Osteocyte (in vitro differentiated cells): ENCODE results near the gene CXCR1. TPM values are rescaled to one million over a fixed set of nuclear protein-coding genes. Genes with fewer than 3 reads are reported as not detected.

Experiments
- DNase-seq: peaks from one replicate; pipeline ENCODE4 v3.0.0; 2021; ENCODE audit warnings: mixed read lengths; ENCODE audit not compliant: unreplicated experiment; ENCODE audit errors: extremely low spot score
- H3K27ac Mint-ChIP-seq: one replicate; pipeline ENCODE4 v1.8.0; 2021; ENCODE audit warnings: mild to moderate bottlenecking, mixed read lengths; ENCODE audit not compliant: unreplicated experiment
- H3K27me3 Mint-ChIP-seq: one replicate; pipeline ENCODE4 v1.8.0; 2021; ENCODE audit warnings: mixed read lengths; ENCODE audit not compliant: unreplicated experiment
- H3K36me3 Mint-ChIP-seq: one replicate; pipeline ENCODE4 v1.8.0; 2021; ENCODE audit warnings: mixed read lengths; ENCODE audit not compliant: unreplicated experiment
- H3K4me1 Mint-ChIP-seq: one replicate; pipeline ENCODE4 v1.8.0; 2021; ENCODE audit warnings: mixed read lengths; ENCODE audit not compliant: unreplicated experiment
- H3K4me3 Mint-ChIP-seq: one replicate; pipeline ENCODE4 v1.8.0; 2021; ENCODE audit warnings: mild to moderate bottlenecking, moderate library complexity, mixed read lengths; ENCODE audit not compliant: unreplicated experiment
- H3K9me3 Mint-ChIP-seq: one replicate; pipeline ENCODE4 v1.8.0; 2021; ENCODE audit warnings: mixed read lengths; ENCODE audit not compliant: unreplicated experiment
- CTCF ChIP-seq: fragments of 200-600 bp; sonication (generic); IDR thresholded peaks from 2 replicates; pipeline ENCODE4 v1.5.0; 2021; ENCODE audit warnings: antibody characterized with exemption, mild to moderate bottlenecking, moderate library complexity
- long read RNA-seq: library from polyadenylated mRNA; unstranded; transcript quantifications from one replicate; pipeline ENCODE4 v2.0.0, GENCODE V29; 2021
- total RNA-seq: library from RNA; stranded (reverse); gene quantifications from 2 replicates; pipeline ENCODE4 v1.2.1, GENCODE V29; 2021

CXCR1 gene
- not detected in 2 replicates for total RNA-seq
- long read RNA-seq, result 0 reads

- no peak for TF ChIP-seq CTCF
Measured at GRCh38 chr2:218166791-218167190, at the start of gene CXCR1. Gene CXCR1 (minus strand): TSS chr2:218166962. CDS start chr2:218165211, 1,751 bp downstream.

GRCh38 chr2:218216336-218216673 lies 49.5 kb upstream of the CXCR1 start:
- Mint-ChIP-seq H3K4me1 (peaks cover 39% of the 10 kb centered on the region), H3K27ac (peak overlapping the region; percentile 96), H3K36me3 (peaks cover 6% of the 10 kb centered on the region), H3K9me3 (no peaks in the 10 kb centered on the region), H3K4me3 (peak overlapping the region; percentile 84), H3K27me3 (peaks cover 3% of the 10 kb centered on the region)
- no peak for TF ChIP-seq CTCF
- no peak for DNase-seq

More at GRCh38 chr2:218166791-218167190, at the start of gene CXCR1:
- no peak within 1 kb of the TSS for H3K4me3 Mint-ChIP-seq
- no peaks in the 10 kb centered on the region for H3K9me3 Mint-ChIP-seq
- DNase-seq, result no peak
- no peaks in the 10 kb centered on the region for H3K4me1 Mint-ChIP-seq
- peaks cover 2% of the 10 kb centered on the region for H3K36me3 Mint-ChIP-seq
- H3K27ac Mint-ChIP-seq, result no peak within 1 kb of the TSS
- peaks cover 77% of the 10 kb centered on the region for H3K27me3 Mint-ChIP-seq

- peaks cover 17% of the 10 kb centered on the region for H3K4me1 Mint-ChIP-seq
- TF ChIP-seq CTCF, result no peak
- peaks cover 4% of the 10 kb centered on the region for H3K36me3 Mint-ChIP-seq
- H3K9me3 Mint-ChIP-seq, result peaks cover 8% of the 10 kb centered on the region
- no peak overlapping the region for H3K4me3 Mint-ChIP-seq
- no peak for DNase-seq
- no peak overlapping the region for H3K27ac Mint-ChIP-seq
- peaks cover 15% of the 10 kb centered on the region for H3K27me3 Mint-ChIP-seq
Measured at GRCh38 chr2:218214116-218214515, 47.4 kb upstream of the CXCR1 start.

- no peak for TF ChIP-seq CTCF
- H3K9me3 Mint-ChIP-seq, result peaks cover 8% of the 10 kb centered on the region
- no peaks in the 10 kb centered on the region for H3K4me1 Mint-ChIP-seq
- DNase-seq, result no peak
- H3K36me3 Mint-ChIP-seq, result peaks cover 4% of the 10 kb centered on the region
- peaks cover 33% of the 10 kb centered on the region for H3K27me3 Mint-ChIP-seq
- no peak overlapping the region for H3K27ac Mint-ChIP-seq
- no peak overlapping the region for H3K4me3 Mint-ChIP-seq
Measured at GRCh38 chr2:218209078-218209477, 42.3 kb upstream of the CXCR1 start.

- peaks cover 58% of the 10 kb centered on the region for H3K27me3 Mint-ChIP-seq
- no peak overlapping the region for H3K27ac Mint-ChIP-seq
- no peak for DNase-seq
- H3K36me3 Mint-ChIP-seq, result no peaks in the 10 kb centered on the region
- no peaks in the 10 kb centered on the region for H3K4me1 Mint-ChIP-seq
- H3K9me3 Mint-ChIP-seq, result no peaks in the 10 kb centered on the region
- no peak overlapping the region for H3K4me3 Mint-ChIP-seq
- no peak for TF ChIP-seq CTCF
Measured at GRCh38 chr2:218202266-218202665, 35.5 kb upstream of the CXCR1 start.
